ENCODE measurements around the gene SERPINB10.

GRCh38 chr18:63907664-63908063, at the start of gene SERPINB10:
- TF ChIP-seq, protein P1, sequence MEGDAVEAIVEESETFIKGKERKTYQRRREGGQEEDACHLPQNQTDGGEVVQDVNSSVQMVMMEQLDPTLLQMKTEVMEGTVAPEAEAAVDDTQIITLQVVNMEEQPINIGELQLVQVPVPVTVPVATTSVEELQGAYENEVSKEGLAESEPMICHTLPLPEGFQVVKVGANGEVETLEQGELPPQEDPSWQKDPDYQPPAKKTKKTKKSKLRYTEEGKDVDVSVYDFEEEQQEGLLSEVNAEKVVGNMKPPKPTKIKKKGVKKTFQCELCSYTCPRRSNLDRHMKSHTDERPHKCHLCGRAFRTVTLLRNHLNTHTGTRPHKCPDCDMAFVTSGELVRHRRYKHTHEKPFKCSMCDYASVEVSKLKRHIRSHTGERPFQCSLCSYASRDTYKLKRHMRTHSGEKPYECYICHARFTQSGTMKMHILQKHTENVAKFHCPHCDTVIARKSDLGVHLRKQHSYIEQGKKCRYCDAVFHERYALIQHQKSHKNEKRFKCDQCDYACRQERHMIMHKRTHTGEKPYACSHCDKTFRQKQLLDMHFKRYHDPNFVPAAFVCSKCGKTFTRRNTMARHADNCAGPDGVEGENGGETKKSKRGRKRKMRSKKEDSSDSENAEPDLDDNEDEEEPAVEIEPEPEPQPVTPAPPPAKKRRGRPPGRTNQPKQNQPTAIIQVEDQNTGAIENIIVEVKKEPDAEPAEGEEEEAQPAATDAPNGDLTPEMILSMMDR (conservative IDR thresholded peaks at IDR 0.05; ENCODE audit: low read depth, low read length), result no peak
- no peak for TF ChIP-seq EZH2phosphoT487 (IDR thresholded peaks at IDR 0.05; ENCODE audit: borderline replicate concordance, low read length)
- no peak for TF ChIP-seq EZH2 (IDR thresholded peaks at IDR 0.05; ENCODE audit: low read length, unreplicated experiment)
